WI38 (cell line): ENCODE data around the gene ERBIN.

ENCODE experiments used
- H3K4me3 ChIP-seq: 2 replicates; pipeline ENCODE4 v1.5.1; 2011; ENCODE audit warnings: low read depth, mild to moderate bottlenecking, control low read depth, low read length
- TF ChIP-seq, protein P1 (sequence below): IDR thresholded peaks from 2 replicates; pipeline ENCODE4 v1.5.1; 2012; ENCODE audit warnings: low read depth, mild to moderate bottlenecking, control low read depth, low read length

Gene ERBIN

DNA sequence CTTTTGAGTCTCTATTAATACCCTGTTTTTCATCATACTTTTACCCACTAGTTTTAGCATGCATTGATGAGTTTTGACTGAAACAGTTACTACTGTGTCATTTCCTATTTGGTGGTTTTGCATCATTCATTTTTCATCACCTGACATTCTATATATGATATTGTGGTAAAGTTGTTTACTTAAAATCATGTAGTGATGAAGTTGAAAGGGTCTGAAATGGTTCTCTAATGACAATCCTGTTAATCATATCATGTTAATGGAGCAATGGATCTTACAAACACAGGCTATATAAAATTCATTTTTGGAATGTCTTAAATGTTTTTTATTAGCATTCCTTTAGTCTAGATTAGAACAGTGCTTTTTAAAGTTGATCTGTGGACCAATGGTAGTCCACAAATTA is 84.1 kb downstream of the ERBIN start:
- TF ChIP-seq, protein P1, sequence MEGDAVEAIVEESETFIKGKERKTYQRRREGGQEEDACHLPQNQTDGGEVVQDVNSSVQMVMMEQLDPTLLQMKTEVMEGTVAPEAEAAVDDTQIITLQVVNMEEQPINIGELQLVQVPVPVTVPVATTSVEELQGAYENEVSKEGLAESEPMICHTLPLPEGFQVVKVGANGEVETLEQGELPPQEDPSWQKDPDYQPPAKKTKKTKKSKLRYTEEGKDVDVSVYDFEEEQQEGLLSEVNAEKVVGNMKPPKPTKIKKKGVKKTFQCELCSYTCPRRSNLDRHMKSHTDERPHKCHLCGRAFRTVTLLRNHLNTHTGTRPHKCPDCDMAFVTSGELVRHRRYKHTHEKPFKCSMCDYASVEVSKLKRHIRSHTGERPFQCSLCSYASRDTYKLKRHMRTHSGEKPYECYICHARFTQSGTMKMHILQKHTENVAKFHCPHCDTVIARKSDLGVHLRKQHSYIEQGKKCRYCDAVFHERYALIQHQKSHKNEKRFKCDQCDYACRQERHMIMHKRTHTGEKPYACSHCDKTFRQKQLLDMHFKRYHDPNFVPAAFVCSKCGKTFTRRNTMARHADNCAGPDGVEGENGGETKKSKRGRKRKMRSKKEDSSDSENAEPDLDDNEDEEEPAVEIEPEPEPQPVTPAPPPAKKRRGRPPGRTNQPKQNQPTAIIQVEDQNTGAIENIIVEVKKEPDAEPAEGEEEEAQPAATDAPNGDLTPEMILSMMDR, result no peak

DNA sequence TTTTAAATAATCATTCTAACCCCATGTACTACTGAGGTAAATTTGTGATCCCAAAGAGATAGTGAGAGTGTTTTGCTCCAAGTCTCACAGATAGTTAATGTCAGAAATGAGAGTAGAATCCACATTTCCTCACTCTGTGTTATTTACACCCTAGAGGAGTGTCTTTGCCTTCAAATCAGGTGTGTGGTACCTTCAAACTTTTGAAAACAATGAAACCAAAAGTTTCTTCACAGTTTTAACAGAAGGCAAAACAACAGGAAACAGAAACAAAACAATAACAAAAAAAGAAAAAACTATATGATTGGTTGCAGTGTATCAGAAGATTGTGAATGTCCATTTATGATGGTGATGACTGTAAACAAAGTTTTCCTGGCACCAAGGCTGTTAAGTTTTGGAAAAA is 85.9 kb downstream of the ERBIN start:
- H3K4me3 ChIP-seq, result no peak overlapping the region
- TF ChIP-seq, protein P1, result no peak

More for the DNA sequence above, 84.1 kb downstream of the ERBIN start:
- no peak overlapping the region for H3K4me3 ChIP-seq

DNA sequence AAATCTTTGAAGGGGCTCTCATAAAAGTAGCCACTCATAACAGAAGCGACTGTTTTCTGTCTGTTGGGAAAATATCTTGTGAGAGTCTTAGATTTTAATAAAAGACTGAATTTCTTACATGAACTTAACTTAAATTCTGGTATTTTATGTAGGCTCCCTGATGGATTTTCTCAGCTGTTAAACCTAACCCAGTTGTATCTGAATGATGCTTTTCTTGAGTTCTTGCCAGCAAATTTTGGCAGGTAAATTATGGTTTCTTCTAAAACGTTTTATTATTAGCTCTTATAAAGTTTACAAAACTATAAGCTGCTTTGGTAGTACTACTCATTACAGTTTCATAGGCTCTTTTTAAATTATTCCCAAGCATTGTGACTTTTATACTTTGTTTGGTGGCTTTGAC is 87.0 kb downstream of the ERBIN start:
- H3K4me3 ChIP-seq, result no peak overlapping the region
- TF ChIP-seq, protein P1, result no peak

DNA sequence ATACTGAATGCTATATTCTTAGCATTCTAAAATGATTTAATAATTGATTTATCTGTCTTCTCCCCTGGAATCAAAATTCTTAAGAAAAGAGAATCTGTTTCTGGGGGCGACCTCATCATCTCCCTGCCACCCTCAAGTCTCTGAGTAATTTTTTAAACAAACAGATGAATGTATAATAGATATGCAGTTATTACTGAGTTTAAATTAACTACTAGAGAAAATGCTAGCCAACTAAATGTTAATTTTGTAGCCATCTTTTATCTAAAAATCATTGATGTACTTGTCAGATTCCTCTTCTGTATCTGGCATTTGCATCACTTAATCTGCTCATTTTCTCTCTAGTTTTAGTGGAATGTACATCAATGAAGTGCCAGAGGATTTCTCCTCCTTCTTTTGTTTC is 87.5 kb downstream of the ERBIN start:
- TF ChIP-seq, protein P1, result no peak
- H3K4me3 ChIP-seq, result no peak overlapping the region

DNA sequence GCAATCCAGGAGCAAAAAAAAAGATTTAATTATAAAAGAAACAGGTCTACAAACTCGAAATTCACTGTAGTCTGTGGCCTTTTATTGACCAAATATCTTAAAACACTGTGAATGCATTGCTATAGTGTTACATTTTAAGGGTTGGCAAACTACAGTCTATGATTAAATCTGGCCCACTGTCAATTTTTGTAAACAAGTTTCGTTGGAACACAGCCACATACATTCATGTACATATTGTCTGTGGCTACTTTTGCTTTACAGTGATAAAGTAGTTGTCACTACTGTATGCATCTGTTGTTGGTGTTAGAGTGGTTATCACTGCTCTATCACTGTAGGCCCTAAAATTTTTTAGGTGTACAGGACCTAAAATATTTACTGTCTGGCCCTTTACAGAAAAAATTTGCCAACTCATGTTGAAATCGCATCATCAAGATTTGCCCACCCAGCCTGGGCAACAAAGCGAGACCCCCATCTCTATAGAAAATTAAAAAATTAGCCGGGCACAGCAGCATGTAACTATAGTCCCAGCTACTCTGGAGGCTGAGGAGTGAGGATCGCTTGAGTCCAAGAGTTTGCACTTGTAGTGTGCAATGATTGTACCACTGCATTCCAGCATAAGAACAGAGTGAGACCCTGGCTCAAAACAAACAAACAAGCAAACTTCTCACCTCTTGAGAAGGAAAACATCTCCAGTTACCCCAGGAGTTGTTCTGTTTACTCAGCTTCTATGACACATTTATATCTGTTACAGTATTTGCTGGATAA is 89.0 kb downstream of the ERBIN start:
- TF ChIP-seq, protein P1, result no peak
- H3K4me3 ChIP-seq, result no peak overlapping the region

DNA sequence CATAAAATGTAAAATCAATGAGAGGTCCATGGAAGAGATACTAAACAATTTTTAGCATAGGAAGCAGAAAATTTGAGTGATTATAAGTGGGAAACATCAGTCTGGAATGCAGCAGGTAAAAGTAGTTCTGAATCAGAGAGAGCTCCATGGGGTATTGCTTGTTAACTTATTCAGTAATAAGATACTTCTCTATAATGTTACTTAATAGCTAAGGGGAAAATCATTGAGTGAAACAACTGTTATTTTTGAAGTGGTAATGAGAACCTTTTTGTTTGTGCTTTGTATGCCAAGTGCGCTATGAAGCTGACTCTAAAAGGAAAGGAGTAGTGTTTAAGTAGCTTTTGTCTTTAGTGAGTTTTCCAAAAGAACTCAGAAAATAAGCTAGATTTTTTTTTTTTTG is 95.2 kb downstream of the ERBIN start:
- H3K4me3 ChIP-seq, result no peak overlapping the region
- TF ChIP-seq, protein P1, result no peak

DNA sequence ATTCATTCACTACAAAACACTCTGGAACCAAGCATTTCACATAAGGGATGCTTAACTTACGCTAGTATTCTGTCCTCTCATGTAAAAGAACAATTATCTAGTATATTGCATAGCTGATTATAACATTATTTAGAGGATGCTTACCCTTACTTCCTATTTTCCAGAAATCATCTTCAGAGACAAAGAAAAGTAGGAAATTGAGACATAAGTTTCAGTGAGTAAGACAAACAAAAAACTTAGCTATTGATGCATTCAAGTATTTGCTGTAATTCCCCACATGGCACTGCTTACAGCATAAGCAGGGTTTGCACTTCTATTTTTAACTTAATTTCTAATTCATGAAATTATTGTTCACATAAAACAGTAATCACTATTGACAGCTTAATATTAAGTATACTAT is 112.9 kb downstream of the ERBIN start:
- no peak overlapping the region for H3K4me3 ChIP-seq
- TF ChIP-seq, protein P1, result no peak
